ENCODE data around the gene PTPRN2. TPM values are rescaled to one million over a fixed set of nuclear protein-coding genes. Genes with fewer than 3 reads are reported as not detected.

Gene PTPRN2
- total RNA-seq, 1 donor from 2014 or later: 0.72 TPM

- DNase-seq (ENCODE audit: low spot score): no peak
These were observed 1038.8 kb downstream of the PTPRN2 start for GRCh38 chr7:157548691-157549303.

DNA sequence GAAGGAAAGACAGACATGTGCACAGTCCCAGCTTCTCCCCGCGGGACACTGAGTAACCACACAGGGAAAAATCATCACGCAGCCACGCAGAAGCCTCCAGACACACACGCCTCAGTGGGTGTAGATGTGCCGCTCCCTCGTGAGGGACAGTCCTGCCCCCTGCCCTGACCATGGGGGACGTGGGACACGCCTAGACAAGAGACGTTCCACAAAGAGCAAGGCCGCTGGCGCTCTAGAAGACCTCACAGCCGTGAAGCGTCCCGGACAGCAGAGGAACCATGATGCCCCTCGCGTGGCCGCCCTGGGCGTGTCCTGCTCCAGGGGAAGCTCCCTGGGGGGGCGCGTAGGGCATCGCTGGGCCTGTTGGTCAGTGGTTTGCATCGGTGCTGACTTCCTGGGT is 1040.0 kb downstream of the PTPRN2 start:
- DNase-seq (ENCODE audit: low spot score): no peak

GRCh38 chr7:157547102-157547501 is 1040.5 kb downstream of the PTPRN2 start:
- DNase-seq (ENCODE audit: low spot score): no peak

DNA sequence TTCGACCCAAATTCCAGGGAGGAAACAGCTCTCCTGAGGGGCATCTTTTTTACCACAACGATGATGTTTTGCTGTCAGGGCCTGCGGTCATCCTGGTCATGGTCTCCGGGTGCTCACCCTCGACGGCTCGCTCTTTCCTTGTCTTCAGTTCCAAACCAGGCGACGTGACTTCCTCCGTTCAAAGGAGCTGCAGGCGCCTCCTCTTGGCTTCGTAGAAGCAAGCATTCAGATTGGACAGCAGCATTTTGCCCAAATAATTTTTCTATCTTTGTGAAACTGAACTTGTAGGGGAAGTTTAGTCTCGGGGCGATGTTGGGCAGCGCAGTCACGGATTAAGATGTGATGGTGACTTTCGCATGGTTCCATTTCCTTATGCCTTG is 1042.0 kb downstream of the PTPRN2 start:
- DNase-seq (ENCODE audit: low spot score): no peak

- DNase-seq (ENCODE audit: low spot score): no peak
These were observed 1042.5 kb downstream of the PTPRN2 start for GRCh38 chr7:157544980-157545680.

DNA sequence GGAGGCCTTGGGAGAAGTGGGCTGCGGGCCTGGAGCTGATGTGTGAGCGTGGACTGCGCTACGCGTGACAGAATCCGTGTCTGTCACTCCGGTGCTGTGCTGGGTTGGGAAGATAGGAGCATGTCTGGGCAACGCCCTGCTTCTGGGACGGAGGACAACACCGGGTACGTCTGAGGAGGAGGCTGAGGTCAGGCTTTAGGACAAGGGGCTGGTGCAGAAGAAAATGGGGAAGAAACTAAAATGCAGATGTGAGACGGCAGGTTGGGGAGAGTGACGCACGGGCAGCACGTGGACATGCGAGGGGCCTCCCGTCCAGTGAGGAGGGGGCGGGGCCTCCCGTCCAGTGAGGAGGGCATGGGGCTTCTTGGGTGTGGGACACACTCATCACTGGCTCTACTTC is 1043.4 kb downstream of the PTPRN2 start:
- no peak for DNase-seq (ENCODE audit: low spot score)

DNA sequence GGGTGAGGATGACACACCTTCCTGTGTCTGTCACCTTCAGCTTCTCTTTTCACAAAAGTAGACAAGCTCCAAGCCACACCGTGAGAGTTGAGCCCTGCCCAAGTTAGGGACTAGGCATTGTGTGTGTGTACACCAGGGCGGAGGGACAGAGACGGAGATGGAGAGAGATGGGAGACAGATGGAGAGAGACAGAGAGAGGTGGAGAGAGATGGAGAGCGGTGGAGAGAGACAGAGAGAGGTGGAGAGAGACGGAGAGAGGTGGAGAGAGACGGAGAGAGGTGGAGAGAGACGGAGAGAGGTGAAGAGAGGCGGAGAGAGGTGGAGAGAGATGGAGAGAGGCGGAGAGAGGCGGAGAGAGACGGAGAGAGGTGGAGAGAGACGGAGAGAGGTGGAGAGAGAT is 1043.8 kb downstream of the PTPRN2 start:
- no peak for DNase-seq (ENCODE audit: low spot score)

- DNase-seq (ENCODE audit: low spot score): no peak
These were observed 1044.3 kb downstream of the PTPRN2 start for GRCh38 chr7:157543276-157543675.

- no peak for DNase-seq (ENCODE audit: low spot score)
These were observed 1045.3 kb downstream of the PTPRN2 start for GRCh38 chr7:157542068-157543021.

- no peak for DNase-seq (ENCODE audit: low spot score)
These were observed 1046.1 kb downstream of the PTPRN2 start for GRCh38 chr7:157541295-157542067.

DNA sequence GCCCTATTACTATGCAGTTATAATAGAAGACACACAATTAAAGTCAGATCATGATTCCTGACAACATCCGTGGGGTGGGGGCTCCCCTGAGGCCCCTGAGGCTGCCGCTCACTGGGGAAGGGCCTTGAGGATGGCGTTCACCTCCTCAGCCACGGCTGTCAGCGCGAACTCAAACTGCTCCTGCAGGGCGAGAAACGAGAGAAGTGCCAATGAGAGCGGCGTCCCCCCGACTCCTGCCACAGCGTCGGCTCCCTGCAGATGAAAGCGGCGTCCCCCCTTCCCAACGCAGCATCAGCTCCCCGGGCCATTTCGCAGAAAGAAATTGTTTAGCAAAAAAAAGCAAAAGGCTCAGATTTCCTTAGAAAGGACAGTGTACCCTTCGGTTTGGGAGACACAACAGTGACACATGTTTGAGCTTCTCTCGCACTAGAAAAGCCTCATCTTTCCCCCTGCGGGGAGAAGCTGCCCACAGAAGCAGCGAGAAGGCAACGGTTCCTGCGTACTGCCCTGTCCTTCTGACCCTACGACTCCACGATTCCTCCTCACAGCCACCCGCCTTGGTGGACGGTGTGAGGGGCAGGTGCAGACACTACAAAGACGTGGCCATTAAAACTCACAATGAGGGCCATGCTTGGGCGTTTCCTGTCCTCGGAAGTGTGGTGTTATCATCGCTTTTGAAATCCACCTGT is 1046.9 kb downstream of the PTPRN2 start:
- DNase-seq (ENCODE audit: low spot score): no peak

DNA sequence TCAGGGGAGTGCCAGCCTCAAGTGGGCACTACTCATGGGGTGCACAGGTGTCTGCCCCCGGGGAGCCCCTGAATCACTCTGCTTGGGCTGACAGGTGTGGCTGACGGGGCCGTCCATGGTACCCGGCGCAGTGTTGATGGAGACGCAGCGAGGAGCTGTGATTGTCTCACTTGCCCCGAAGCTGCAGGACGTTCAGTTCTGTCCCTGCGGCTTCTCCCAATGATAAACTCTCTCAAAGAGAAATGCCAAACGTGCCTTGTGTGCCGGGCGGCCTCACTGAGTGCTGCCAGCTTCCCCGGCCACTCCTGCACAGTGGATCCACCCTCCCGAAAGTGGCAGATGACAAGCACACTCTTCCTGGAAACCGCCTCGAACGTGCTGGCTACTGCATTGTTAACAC is 1047.6 kb downstream of the PTPRN2 start:
- no peak for DNase-seq (ENCODE audit: low spot score)

DNA sequence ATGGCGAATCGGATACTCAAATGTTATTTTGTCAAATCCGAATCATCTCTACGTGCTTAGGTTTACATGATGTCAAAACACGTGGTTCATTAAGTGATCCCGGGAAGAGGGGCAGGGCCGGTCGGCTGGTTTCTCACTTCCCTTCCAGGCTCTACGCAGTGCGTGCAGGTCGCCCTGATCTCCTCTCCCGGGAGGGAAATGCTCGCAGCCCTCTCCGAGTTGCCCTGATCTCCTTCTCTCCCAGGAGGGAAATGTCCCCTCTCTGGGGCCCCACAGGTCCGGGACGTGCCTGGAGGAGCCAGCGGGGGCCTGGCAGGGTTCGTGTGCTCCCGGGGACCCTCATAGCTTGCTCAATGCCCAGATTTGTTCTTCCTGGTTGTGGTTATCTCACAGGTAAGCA is 1048.1 kb downstream of the PTPRN2 start:
- no peak for DNase-seq (ENCODE audit: low spot score)

GRCh38 chr7:157538735-157539134 is 1048.9 kb downstream of the PTPRN2 start:
- DNase-seq (ENCODE audit: low spot score): no peak

GRCh38 chr7:157538321-157538720 is 1049.3 kb downstream of the PTPRN2 start:
- no peak for DNase-seq (ENCODE audit: low spot score)

GRCh38 chr7:157537056-157537455 is 1050.6 kb downstream of the PTPRN2 start:
- DNase-seq (ENCODE audit: low spot score): no peak

- no peak for DNase-seq (ENCODE audit: low spot score)
These were observed 1055.6 kb downstream of the PTPRN2 start for GRCh38 chr7:157532068-157532467.

- no peak for DNase-seq (ENCODE audit: low spot score)
These were observed 1057.7 kb downstream of the PTPRN2 start for GRCh38 chr7:157529768-157530560.

DNA sequence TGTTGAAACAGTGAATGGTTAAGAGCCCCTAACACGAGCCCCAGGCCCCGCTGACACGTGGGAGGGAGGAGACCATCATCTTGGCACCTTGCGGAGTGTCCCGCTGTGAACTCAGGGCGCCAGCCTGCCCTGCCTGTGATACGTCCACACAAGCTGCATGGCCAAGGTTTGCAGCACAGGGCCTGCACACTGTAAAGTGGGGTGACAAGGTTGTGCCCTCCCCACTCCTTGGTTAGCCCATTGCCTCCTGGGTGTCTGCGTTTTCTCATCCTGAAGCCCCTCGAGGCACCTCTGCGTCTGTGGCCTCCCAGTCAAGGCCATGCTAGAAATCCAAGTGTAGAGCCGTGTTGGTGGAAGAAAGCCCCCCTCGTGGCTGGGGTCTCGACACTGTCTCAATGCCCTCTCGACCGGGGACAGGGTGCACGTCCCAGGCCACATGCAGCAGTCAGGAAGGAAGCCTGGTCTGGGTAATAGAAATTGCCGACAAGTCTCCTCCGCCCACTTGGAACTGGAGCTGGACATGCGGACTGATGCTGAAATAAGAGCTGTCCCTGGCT is 1058.8 kb downstream of the PTPRN2 start:
- DNase-seq (ENCODE audit: low spot score): no peak

- DNase-seq (ENCODE audit: low spot score): no peak
These were observed 1059.9 kb downstream of the PTPRN2 start for GRCh38 chr7:157527686-157528085.

Data from umbilical cord (tissue), 2 donors.